Left ventricle myocardium inferior (tissue), 1 donor: Measurements from ENCODE around the gene CRTC1. TPM values are rescaled to one million over a fixed set of nuclear protein-coding genes. Genes with fewer than 3 reads are reported as not detected.
"Not testable (repeated sequence)": the region's sequence is repeated elsewhere in the genome, so short reads cannot be mapped to it uniquely, and the experiment has no call there.

Source experiments
- DNase-seq: peaks from one replicate; pipeline ENCODE4 v3.0.0-alpha.2; 2020
- H3K27ac ChIP-seq: fragments of 200-600 bp; replicated peaks from 2 replicates; pipeline ENCODE4 v1.8.0; 2021
- H3K27me3 ChIP-seq: fragments of 200-600 bp; 2 replicates; pipeline ENCODE4 v1.8.0; 2021; ENCODE audit warnings: low read depth
- H3K36me3 ChIP-seq: fragments of 200-600 bp; 2 replicates; pipeline ENCODE4 v1.8.0; 2021
- H3K4me1 ChIP-seq: fragments of 200-600 bp; 2 replicates; pipeline ENCODE4 v1.8.0; 2021
- H3K4me3 ChIP-seq: fragments of 200-600 bp; 2 replicates; pipeline ENCODE4 v1.8.0; 2021; ENCODE audit warnings: mild to moderate bottlenecking, moderate library complexity
- H3K9me3 ChIP-seq: fragments of 200-600 bp; replicated peaks from 2 replicates; pipeline ENCODE4 v1.8.0; 2021
- CTCF ChIP-seq: fragments of 200-600 bp; IDR thresholded peaks from 2 replicates; pipeline ENCODE4 v1.8.0; 2021; ENCODE audit warnings: antibody characterized with exemption, mild to moderate bottlenecking, borderline replicate concordance
- intact Hi-C: fragments of 100-400 bp; cut with micrococcal nuclease; formaldehyde crosslinking; loops from one replicate; pipeline ENCODE4 v1.11.0; 2022
- total RNA-seq: library from RNA; stranded (reverse); fragmentation: NEBNext Ultra II Directional; extraction: Animal tissue kit (Norgen Biotek cat#: 25700); gene quantifications from one replicate; pipeline ENCODE4 v1.2.1, GENCODE V29; 2021
- donor health status: DM: no; HTN: yes; CAD: no; lungs with severe emphysema.

The CRTC1 gene
- total RNA-seq, 1 donor from 2014 or later: 9.7 TPM

DNA sequence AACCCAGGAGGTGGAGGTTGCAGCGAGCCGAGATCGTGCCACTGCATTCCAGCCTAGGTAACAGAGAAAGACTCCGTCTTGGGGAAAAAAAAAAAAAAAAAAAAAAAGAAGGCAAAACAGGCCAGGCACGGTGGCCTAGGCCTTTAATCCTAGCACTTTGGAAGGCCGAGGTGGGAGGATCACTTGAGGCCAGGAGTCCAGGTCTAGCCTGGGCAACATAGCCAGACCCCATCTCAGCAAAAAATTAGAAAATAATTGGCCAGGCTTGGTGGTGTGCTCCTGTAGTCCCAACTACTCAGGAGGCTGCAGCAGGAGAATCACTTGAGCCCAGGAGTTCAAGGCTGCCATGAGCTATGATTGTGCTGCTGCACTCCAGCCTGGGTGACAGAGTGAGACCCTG is 43.4 kb downstream of the CRTC1 start:
- Histone ChIP-seq H3K36me3 (peaks cover 6% of the 10 kb centered on the region), H3K27ac (no peak overlapping the region), H3K4me1 (no peaks in the 10 kb centered on the region), H3K4me3 (no peak overlapping the region), H3K9me3 (no peaks in the 10 kb centered on the region), H3K27me3 (no peaks in the 10 kb centered on the region)
- DNase-seq: no peak
- intact Hi-C loops: no loop called here
- TF ChIP-seq CTCF: no peak

DNA sequence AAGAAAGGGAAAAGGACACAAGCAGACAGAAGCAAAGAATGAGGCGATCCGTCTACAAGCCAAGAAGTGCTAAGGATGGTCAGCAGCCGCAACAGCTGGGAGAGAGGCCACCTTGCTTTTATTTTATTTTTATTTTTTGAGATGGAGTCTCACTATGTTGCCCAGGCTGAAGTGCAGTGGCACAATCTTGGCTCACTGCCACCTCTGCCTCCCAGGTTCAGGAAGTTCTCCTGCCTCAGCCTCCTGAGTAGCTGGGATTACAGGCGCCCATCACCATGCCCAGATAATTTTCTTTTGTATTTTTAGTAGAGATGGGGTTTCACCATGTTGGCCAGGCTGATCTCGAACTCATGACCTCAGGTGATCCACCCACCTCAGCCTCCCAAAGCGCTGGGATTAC is 44.1 kb downstream of the CRTC1 start:
- H3K36me3 ChIP-seq, intact Hi-C loops, H3K4me3 ChIP-seq, H3K4me1 ChIP-seq, H3K27me3 ChIP-seq, DNase-seq, H3K27ac ChIP-seq, H3K9me3 ChIP-seq: not testable (repeated sequence)

DNA sequence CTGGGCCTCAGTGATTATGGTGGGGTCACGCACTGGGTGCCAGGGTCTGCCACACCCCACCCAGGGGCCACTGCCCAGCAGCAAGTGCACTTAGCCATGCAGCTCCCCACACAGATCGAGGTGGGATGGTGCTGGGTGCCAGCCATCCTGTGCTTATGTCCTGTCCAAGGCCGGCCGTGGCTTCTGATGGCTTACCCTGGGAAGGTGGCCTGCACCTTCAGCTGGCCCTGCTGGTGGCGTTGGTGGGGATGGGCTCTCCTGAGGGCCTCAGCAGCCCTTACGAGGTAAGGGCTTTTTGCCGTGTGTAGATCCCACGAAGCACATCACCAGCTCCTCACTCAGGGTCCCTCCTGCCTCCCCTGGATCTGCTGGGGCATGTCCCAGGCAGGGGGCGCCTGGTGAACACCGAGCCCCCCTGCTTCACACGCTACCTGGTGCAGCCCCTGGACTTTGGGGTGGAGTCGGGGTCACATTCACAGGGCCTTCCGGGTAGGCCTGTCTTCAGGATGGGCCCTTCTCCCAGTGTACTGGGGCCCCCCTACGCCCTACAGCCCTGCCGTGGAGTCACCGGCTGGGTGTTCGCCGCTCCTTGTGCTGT is 46.6 kb downstream of the CRTC1 start:
- no peaks in the 10 kb centered on the region for H3K9me3 ChIP-seq
- no peak for TF ChIP-seq CTCF
- peaks cover 14% of the 10 kb centered on the region for H3K4me1 ChIP-seq
- no peaks in the 10 kb centered on the region for H3K27me3 ChIP-seq
- H3K27ac ChIP-seq: no peak overlapping the region
- H3K36me3 ChIP-seq: no peaks in the 10 kb centered on the region
- no peak for DNase-seq
- intact Hi-C loops: no loop called here
- no peak overlapping the region for H3K4me3 ChIP-seq

GRCh38 chr19:18730885-18731513 is 47.5 kb downstream of the CRTC1 start:
- intact Hi-C loops: no loop called here
- no peaks in the 10 kb centered on the region for H3K27me3 ChIP-seq
- TF ChIP-seq CTCF: no peak
- H3K27ac ChIP-seq: no peak overlapping the region
- H3K36me3 ChIP-seq: no peaks in the 10 kb centered on the region
- no peak for DNase-seq
- H3K4me1 ChIP-seq: peaks cover 14% of the 10 kb centered on the region
- H3K4me3 ChIP-seq: no peak overlapping the region
- H3K9me3 ChIP-seq: no peaks in the 10 kb centered on the region

- intact Hi-C loops: no loop called here
- Histone ChIP-seq H3K4me3 (no peak overlapping the region), H3K4me1 (peaks cover 14% of the 10 kb centered on the region), H3K36me3 (no peaks in the 10 kb centered on the region), H3K27ac (no peak overlapping the region), H3K9me3 (no peaks in the 10 kb centered on the region), H3K27me3 (no peaks in the 10 kb centered on the region)
- TF ChIP-seq CTCF: no peak
- DNase-seq: no peak
Measured at GRCh38 chr19:18731562-18732008, 48.1 kb downstream of the CRTC1 start.

- no peaks in the 10 kb centered on the region for H3K27me3 ChIP-seq
- peaks cover 14% of the 10 kb centered on the region for H3K4me1 ChIP-seq
- DNase-seq: peak; percentile 58
- intact Hi-C loops: no loop called here
- no peak for TF ChIP-seq CTCF
- no peak overlapping the region for H3K4me3 ChIP-seq
- no peak overlapping the region for H3K27ac ChIP-seq
- no peaks in the 10 kb centered on the region for H3K36me3 ChIP-seq
- H3K9me3 ChIP-seq: no peaks in the 10 kb centered on the region
Measured at GRCh38 chr19:18733196-18733647, 49.7 kb downstream of the CRTC1 start.

DNA sequence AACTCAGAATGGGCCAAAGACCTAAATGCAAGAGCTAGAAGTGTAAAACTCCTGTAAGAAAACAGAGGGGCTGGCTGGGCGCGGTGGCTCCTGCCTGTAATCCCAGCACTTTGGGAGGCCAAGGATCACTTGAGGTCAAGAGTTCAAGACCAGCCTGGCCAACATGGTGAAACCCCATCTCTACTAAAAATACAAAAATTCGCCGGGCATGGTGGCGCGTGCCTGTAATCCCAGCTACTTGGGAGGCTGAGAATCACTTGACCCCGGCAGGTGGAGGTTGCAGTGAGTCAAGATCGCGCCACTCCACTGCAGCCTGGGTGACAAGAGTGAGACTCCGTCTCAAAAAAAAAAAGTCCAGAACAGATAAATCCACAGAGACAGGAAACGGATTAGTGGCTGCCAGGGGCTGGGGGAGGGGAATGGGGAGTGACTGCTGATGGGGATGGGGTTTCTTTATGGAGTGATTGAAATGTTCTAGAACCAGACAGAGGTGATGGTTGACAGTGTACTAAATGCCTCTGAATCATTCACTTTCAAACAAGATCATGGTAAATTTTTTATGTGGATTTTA is 50.4 kb downstream of the CRTC1 start:
- H3K36me3 ChIP-seq: not testable (repeated sequence)

More for the DNA sequence above, 50.4 kb downstream of the CRTC1 start:
- H3K27me3 ChIP-seq, DNase-seq, H3K27ac ChIP-seq, H3K9me3 ChIP-seq, intact Hi-C loops, H3K4me3 ChIP-seq: not testable (repeated sequence)
- peaks cover 14% of the 10 kb centered on the region for H3K4me1 ChIP-seq
